Measurements from ENCODE around the gene MDC1. TPM values are rescaled to one million over a fixed set of nuclear protein-coding genes. Genes with fewer than 3 reads are reported as not detected.

The MDC1 gene
- total RNA-seq, 1 experiment from 2014 or later, result 46.6 TPM

DNA sequence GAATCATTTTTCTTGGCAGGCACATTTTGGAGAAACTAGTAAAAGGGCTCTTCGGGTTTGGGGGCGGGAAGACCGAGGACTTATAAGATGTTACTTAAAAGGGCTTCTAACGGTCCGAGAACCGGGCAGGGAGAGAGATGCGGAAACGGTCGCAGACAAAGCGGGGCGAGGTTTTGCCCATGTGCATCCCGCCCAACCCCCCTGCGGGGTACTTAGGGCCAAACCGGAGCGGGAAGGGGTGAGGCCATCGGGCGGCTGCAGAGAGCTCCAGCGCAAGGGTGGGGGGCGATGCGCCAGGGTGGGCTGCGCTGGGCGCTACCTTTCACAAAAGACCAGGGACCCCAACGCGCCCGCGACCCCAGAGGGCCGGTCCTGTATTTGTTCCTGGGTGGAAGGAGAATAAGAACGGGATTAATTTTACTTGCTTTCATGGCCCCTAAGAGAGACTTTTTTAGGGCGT is 3.7 kb upstream of the MDC1 start:
- Histone ChIP-seq H3K4me1 (peaks cover 13% of the 10 kb centered on the region; the same call in 1 of the 2 replicates), H3K27me3 (replicated peaks; ENCODE audit: control insufficient read depth, insufficient read depth, low read length) (no peaks in the 10 kb centered on the region), H3K9me3 (no peaks in the 10 kb centered on the region), H3K4me3 (ENCODE audit: low read depth, low read length) (peak overlapping the region; percentile 89), H3K36me3 (ENCODE audit: control insufficient read depth, insufficient read depth, low read length) (peaks cover 6% of the 10 kb centered on the region)
- TF ChIP-seq, protein P1, sequence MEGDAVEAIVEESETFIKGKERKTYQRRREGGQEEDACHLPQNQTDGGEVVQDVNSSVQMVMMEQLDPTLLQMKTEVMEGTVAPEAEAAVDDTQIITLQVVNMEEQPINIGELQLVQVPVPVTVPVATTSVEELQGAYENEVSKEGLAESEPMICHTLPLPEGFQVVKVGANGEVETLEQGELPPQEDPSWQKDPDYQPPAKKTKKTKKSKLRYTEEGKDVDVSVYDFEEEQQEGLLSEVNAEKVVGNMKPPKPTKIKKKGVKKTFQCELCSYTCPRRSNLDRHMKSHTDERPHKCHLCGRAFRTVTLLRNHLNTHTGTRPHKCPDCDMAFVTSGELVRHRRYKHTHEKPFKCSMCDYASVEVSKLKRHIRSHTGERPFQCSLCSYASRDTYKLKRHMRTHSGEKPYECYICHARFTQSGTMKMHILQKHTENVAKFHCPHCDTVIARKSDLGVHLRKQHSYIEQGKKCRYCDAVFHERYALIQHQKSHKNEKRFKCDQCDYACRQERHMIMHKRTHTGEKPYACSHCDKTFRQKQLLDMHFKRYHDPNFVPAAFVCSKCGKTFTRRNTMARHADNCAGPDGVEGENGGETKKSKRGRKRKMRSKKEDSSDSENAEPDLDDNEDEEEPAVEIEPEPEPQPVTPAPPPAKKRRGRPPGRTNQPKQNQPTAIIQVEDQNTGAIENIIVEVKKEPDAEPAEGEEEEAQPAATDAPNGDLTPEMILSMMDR (IDR thresholded peaks at IDR 0.05; ENCODE audit: insufficient read depth in 1 of 2, low read depth in 1 of 2, low read length in 1 of 2, severe bottlenecking in 1 of 2, unreplicated experiment in 1 of 2), result no peak
- DNase-seq, result peak; percentile 69
- peaks cover 71% of the 10 kb centered on the region for H3K36me3 Mint-ChIP-seq (ENCODE audit: insufficient read depth, unreplicated experiment)
- intact Hi-C loops (cut with micrococcal nuclease; ENCODE audit: unreplicated experiment), result loop anchor here (1.0 kb wide), 1 partner anchor 103 kb away; the partner anchor contains the start of genes MRPS18B and PPP1R10
- CTCF ChIA-PET, result interaction anchor here (1.0 to 2.9 kb wide), 2 partner anchors 42 to 48 kb away, joined by 3 to 28 read pairs; partner anchors contain the start of gene DHX16
- no peaks in the 10 kb centered on the region for H3K9me3 Mint-ChIP-seq (ENCODE audit: unreplicated experiment)
- no peaks in the 10 kb centered on the region for H3K27me3 Mint-ChIP-seq (ENCODE audit: insufficient read depth, unreplicated experiment)
- H3K4me3 Mint-ChIP-seq (ENCODE audit: unreplicated experiment), result peak overlapping the region; percentile 81
- no TSS peak for BruUV-seq (replicated peaks)
- peaks cover 32% of the 10 kb centered on the region for H3K4me1 Mint-ChIP-seq (ENCODE audit: low read depth, unreplicated experiment)
- POLR2A ChIA-PET, result interaction anchor here (1.0 kb wide), 1 partner anchor 42 kb away, joined by 4 read pairs; no protein-coding TSS in a partner anchor
- peak overlapping the region; percentile 85 for H3K27ac Mint-ChIP-seq (ENCODE audit: unreplicated experiment)

DNA sequence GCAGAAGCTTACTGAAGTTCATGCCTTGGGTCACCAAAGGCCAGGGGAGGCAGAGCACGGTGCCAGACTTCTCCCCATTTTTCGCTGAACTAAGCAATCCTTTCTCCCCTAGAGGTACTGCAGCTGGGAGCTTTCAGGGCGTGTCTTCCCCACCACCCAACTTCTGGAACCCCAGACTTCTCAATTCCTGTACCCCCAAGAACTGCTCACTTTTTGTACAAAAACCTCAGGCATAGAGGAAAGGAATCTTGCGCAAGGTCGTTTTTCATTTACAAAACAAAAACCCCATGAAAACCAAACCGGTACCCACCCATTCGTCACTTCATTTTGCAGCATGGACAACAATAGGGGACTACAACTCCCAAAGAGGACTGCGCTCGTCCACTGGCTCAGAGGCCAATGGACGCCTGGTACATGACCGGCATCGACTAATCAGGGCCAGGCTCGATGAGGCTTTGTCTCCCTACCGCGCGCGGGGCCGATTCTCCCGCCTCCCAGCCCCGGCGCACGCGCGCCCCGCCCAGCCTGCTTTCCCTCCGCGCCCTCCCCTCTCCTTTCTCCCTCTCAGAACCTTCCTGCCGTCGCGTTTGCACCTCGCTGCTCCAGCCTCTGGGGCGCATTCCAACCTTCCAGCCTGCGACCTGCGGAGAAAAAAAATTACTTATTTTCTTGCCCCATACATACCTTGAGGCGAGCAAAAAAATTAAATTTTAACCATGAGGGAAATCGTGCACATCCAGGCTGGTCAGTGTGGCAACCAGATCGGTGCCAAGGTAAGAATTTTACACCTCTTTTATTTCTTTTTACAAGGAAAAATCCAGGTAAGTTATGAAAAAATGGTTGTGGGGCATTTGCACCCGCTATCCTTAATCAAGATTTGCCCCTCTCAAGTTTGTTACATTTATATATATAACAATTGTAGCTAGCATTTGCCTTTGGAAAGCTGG is 3.0 kb upstream of the MDC1 start, which contains the start of gene TUBB:
TSS of gene TUBB (plus strand) at position 562 of the 947 bp plus-strand sequence. CDS start at position 717, 155 bp downstream.
- Mint-ChIP-seq H3K27me3 (ENCODE audit: insufficient read depth, unreplicated experiment) (no peaks in the 10 kb centered on the region), H3K9me3 (ENCODE audit: unreplicated experiment) (no peaks in the 10 kb centered on the region), H3K4me1 (ENCODE audit: low read depth, unreplicated experiment) (peaks cover 32% of the 10 kb centered on the region), H3K27ac (ENCODE audit: unreplicated experiment) (peak within 1 kb of the TSS; percentile 85), H3K36me3 (ENCODE audit: insufficient read depth, unreplicated experiment) (peaks cover 68% of the 10 kb centered on the region), H3K4me3 (ENCODE audit: unreplicated experiment) (peak within 1 kb of the TSS; percentile 81)
- H3K9me3 ChIP-seq, result no peaks in the 10 kb centered on the region
- BruUV-seq (replicated peaks), result TSS peak; percentile 20
- no peaks in the 10 kb centered on the region for H3K27me3 ChIP-seq (replicated peaks; ENCODE audit: control insufficient read depth, insufficient read depth, low read length)
- ChIA-PET POLR2A (interaction anchor here (0.6 to 1.0 kb wide), 3 partner anchors 44 to 1144 kb away, joined by 3 to 5 read pairs (median 3); partner anchors contain the start of gene GTF2H4), CTCF (no interaction called here)
- TF ChIP-seq, protein P1 (IDR thresholded peaks at IDR 0.05; ENCODE audit: insufficient read depth in 1 of 2, low read depth in 1 of 2, low read length in 1 of 2, severe bottlenecking in 1 of 2, unreplicated experiment in 1 of 2), result no peak
- intact Hi-C loops (cut with micrococcal nuclease; ENCODE audit: unreplicated experiment), result loop anchor here (1.0 to 5.0 kb wide), 2 partner anchors 103 to 508 kb away; partner anchors contain the start of genes MRPS18B, PPP1R10 and TRIM26
- DNase-seq, result peak; percentile 96 to 97
- H3K4me1 ChIP-seq, result peaks cover 13% of the 10 kb centered on the region; the same call in 1 of the 2 replicates
- H3K4me3 ChIP-seq (ENCODE audit: low read depth, low read length), result peak within 1 kb of the TSS; percentile 89
- peaks cover 6% of the 10 kb centered on the region for H3K36me3 ChIP-seq (ENCODE audit: control insufficient read depth, insufficient read depth, low read length)

DNA sequence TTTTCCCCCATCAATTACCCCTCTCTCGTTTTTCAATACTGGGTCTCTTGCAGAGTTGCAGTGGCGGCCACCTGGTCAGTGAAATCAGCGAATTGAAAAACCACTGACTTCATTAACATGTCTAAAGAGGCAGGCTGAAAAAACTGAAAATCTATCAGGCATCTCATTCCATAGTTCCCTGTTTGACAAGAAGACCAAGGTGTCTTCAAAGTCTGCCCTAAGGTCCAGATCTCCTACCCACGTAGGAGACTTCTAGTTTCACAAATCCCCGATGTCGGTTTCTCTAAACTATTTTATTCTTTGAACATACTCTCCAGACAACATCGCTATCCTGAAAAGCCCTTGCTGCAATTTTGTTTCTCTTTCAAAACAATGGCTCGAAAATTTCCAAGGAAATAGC is 2.3 kb upstream of the MDC1 start:
- Histone ChIP-seq H3K27me3 (replicated peaks; ENCODE audit: control insufficient read depth, insufficient read depth, low read length) (no peaks in the 10 kb centered on the region), H3K4me3 (ENCODE audit: low read depth, low read length) (peak overlapping the region; percentile 89), H3K9me3 (no peaks in the 10 kb centered on the region), H3K4me1 (peaks cover 13% of the 10 kb centered on the region; the same call in 1 of the 2 replicates), H3K36me3 (ENCODE audit: control insufficient read depth, insufficient read depth, low read length) (peaks cover 4% of the 10 kb centered on the region; the same call in 1 of the 2 replicates)
- TF ChIP-seq, protein P1 (IDR thresholded peaks at IDR 0.05; ENCODE audit: insufficient read depth in 1 of 2, low read depth in 1 of 2, low read length in 1 of 2, severe bottlenecking in 1 of 2, unreplicated experiment in 1 of 2), result no peak
- no peak for DNase-seq
- intact Hi-C loops (cut with micrococcal nuclease; ENCODE audit: unreplicated experiment), result loop anchor here (5.0 kb wide), 1 partner anchor 507 kb away; the partner anchor contains the start of gene TRIM26
- peaks cover 25% of the 10 kb centered on the region for H3K4me1 Mint-ChIP-seq (ENCODE audit: low read depth, unreplicated experiment)
- no peaks in the 10 kb centered on the region for H3K27me3 Mint-ChIP-seq (ENCODE audit: insufficient read depth, unreplicated experiment)
- H3K4me3 Mint-ChIP-seq (ENCODE audit: unreplicated experiment), result peak overlapping the region; percentile 81
- POLR2A ChIA-PET, result interaction anchor here (0.6 to 1.0 kb wide), 3 partner anchors 45 to 1145 kb away, joined by 3 to 5 read pairs (median 3); partner anchors contain the start of gene GTF2H4
- H3K9me3 Mint-ChIP-seq (ENCODE audit: unreplicated experiment), result no peaks in the 10 kb centered on the region
- CTCF ChIA-PET, result interaction anchor here (0.7 kb wide), 1 partner anchor 907 kb away, joined by 3 read pairs; no protein-coding TSS in a partner anchor
- H3K36me3 Mint-ChIP-seq (ENCODE audit: insufficient read depth, unreplicated experiment), result peaks cover 68% of the 10 kb centered on the region
- no TSS peak for BruUV-seq (replicated peaks)
- peak overlapping the region; percentile 85 for H3K27ac Mint-ChIP-seq (ENCODE audit: unreplicated experiment)

Data from Caco-2 (cell line).